A172 (cell line): Measurements from ENCODE around the gene TTC16. TPM values are rescaled to one million over a fixed set of nuclear protein-coding genes. Genes with fewer than 3 reads are reported as not detected.
"Not testable (repeated sequence)": the region's sequence is repeated elsewhere in the genome, so short reads cannot be mapped to it uniquely, and the experiment has no call there.

Experiments
- DNase-seq: peaks from one replicate; pipeline ENCODE4 v3.0.0-alpha.2; 2015; ENCODE audit warnings: low spot score
- total RNA-seq: library from RNA; depleted of rRNA; stranded (reverse); fragments of >200 nt; shearing (Covaris generic); gene quantifications from 2 replicates; pipeline ENCODE4 v1.2.3, GENCODE V29; 2014

The TTC16 gene
- total RNA-seq, 1 experiment from 2014 or later = 0.05 TPM

GRCh38 chr9:127767410-127767809, 51.5 kb downstream of the TTC16 start:
- no peak for DNase-seq

- no peak for DNase-seq
These were observed 52.0 kb downstream of the TTC16 start for GRCh38 chr9:127767909-127768331.

GRCh38 chr9:127768698-127769097, 52.8 kb downstream of the TTC16 start:
- DNase-seq = no peak

GRCh38 chr9:127769101-127769500, 53.2 kb downstream of the TTC16 start:
- DNase-seq = no peak

- DNase-seq = no peak
These were observed 54.2 kb downstream of the TTC16 start for GRCh38 chr9:127769929-127770582.

GRCh38 chr9:127770583-127770904, 54.7 kb downstream of the TTC16 start:
- DNase-seq = no peak

- peak; percentile 99 for DNase-seq
These were observed 55.2 kb downstream of the TTC16 start for GRCh38 chr9:127770905-127771569.

GRCh38 chr9:127771570-127772189, 55.8 kb downstream of the TTC16 start:
- no peak for DNase-seq

- DNase-seq = no peak
These were observed 56.7 kb downstream of the TTC16 start for GRCh38 chr9:127772603-127773002.

GRCh38 chr9:127773272-127773671, 57.4 kb downstream of the TTC16 start:
- no peak for DNase-seq

- no peak for DNase-seq
These were observed 58.1 kb downstream of the TTC16 start for GRCh38 chr9:127773981-127774380.

GRCh38 chr9:127776195-127776923, 60.5 kb downstream of the TTC16 start:
- DNase-seq = no peak

- DNase-seq = no peak
These were observed 61.0 kb downstream of the TTC16 start for GRCh38 chr9:127776924-127777289.

GRCh38 chr9:127777368-127777980, 61.6 kb downstream of the TTC16 start:
- no peak for DNase-seq

GRCh38 chr9:127778280-127779135, 62.6 kb downstream of the TTC16 start, which contains the start of gene SH2D3C:
TSS of gene SH2D3C (minus strand) at chr9:127778666. CDS start at chr9:127778627, 39 bp downstream.
- no peak for DNase-seq

GRCh38 chr9:127779136-127779981, 63.5 kb downstream of the TTC16 start:
- DNase-seq = no peak

GRCh38 chr9:127780126-127780885, 64.4 kb downstream of the TTC16 start:
- DNase-seq = no peak

GRCh38 chr9:127780909-127781308, 65.0 kb downstream of the TTC16 start:
- not testable (repeated sequence) for DNase-seq
